ENCODE measurements around the gene PGD.

GRCh38 chr1:10353693-10354092, 45.2 kb upstream of the PGD start:
- TF ChIP-seq CTCF (conservative IDR thresholded peaks at IDR 0.05 in 1 of 2, IDR thresholded peaks at IDR 0.05 in 1 of 2; ENCODE audit: extremely low read depth in 1 of 2, insufficient read depth in 1 of 2, low read depth in 1 of 2, low read length in 2 of 2) (no peak), EZH2 (IDR thresholded peaks at IDR 0.05; ENCODE audit: borderline replicate concordance, low read length) (no peak)

Measured in mammary epithelial cell (primary cell).